Glomerular visceral epithelial cell (primary cell): ENCODE results near the gene SPDYE6.
A peak's percentile ranks its signal among the peaks of the same experiment; 100 is the strongest.
"Not testable (repeated sequence)": the region's sequence is repeated elsewhere in the genome, so short reads cannot be mapped to it uniquely, and the experiment has no call there.

ENCODE experiments used
- DNase-seq: peaks from one replicate; pipeline ENCODE4 v3.0.0-alpha.2; 2016; ENCODE audit errors: extremely low spot score

SPDYE6 gene

GRCh38 chr7:102363549-102364393 lies 7.5 kb upstream of the SPDYE6 start:
- DNase-seq = peak; percentile 98

GRCh38 chr7:102346983-102347382 lies 9.3 kb downstream of the SPDYE6 start:
- DNase-seq = not testable (repeated sequence)

- peak; percentile 63 for DNase-seq
Observed at GRCh38 chr7:102340599-102341368, 15.5 kb downstream of the SPDYE6 start.

- not testable (repeated sequence) for DNase-seq
Observed at GRCh38 chr7:102337420-102337819, 18.8 kb downstream of the SPDYE6 start.

- DNase-seq = not testable (repeated sequence)
Observed at GRCh38 chr7:102337002-102337401, 19.2 kb downstream of the SPDYE6 start.

GRCh38 chr7:102335574-102335973 lies 20.7 kb downstream of the SPDYE6 start:
- DNase-seq = not testable (repeated sequence)

GRCh38 chr7:102330666-102331460 lies 25.4 kb downstream of the SPDYE6 start:
- not testable (repeated sequence) for DNase-seq

- not testable (repeated sequence) for DNase-seq
Observed at GRCh38 chr7:102329366-102329765, 26.9 kb downstream of the SPDYE6 start.

GRCh38 chr7:102328863-102329262 lies 27.4 kb downstream of the SPDYE6 start:
- not testable (repeated sequence) for DNase-seq

- DNase-seq = not testable (repeated sequence)
Observed at GRCh38 chr7:102327183-102327582, 29.1 kb downstream of the SPDYE6 start.

- DNase-seq = no peak
Observed at GRCh38 chr7:102326157-102326889, 29.9 kb downstream of the SPDYE6 start.

- DNase-seq = not testable (repeated sequence)
Observed at GRCh38 chr7:102325106-102325505, 31.1 kb downstream of the SPDYE6 start.

- DNase-seq = no peak
Observed at GRCh38 chr7:102323914-102324195, 32.4 kb downstream of the SPDYE6 start.

- DNase-seq = no peak
Observed at GRCh38 chr7:102322202-102322715, 34.0 kb downstream of the SPDYE6 start.

GRCh38 chr7:102321351-102322201 lies 34.7 kb downstream of the SPDYE6 start:
- no peak for DNase-seq

GRCh38 chr7:102320601-102321350 lies 35.5 kb downstream of the SPDYE6 start:
- no peak for DNase-seq

GRCh38 chr7:102320181-102320580 lies 36.1 kb downstream of the SPDYE6 start:
- DNase-seq = no peak

- DNase-seq = no peak
Observed at GRCh38 chr7:102319671-102320070, 36.6 kb downstream of the SPDYE6 start.

GRCh38 chr7:102318482-102318971 lies 37.7 kb downstream of the SPDYE6 start:
- DNase-seq = peak; percentile 38
